Measurements from ENCODE around the gene HIKESHI. TPM values are rescaled to one million over a fixed set of nuclear protein-coding genes. Genes with fewer than 3 reads are reported as not detected.

Gene HIKESHI
- total RNA-seq, 1 experiment from 2014 or later = 98.2 TPM

DNA sequence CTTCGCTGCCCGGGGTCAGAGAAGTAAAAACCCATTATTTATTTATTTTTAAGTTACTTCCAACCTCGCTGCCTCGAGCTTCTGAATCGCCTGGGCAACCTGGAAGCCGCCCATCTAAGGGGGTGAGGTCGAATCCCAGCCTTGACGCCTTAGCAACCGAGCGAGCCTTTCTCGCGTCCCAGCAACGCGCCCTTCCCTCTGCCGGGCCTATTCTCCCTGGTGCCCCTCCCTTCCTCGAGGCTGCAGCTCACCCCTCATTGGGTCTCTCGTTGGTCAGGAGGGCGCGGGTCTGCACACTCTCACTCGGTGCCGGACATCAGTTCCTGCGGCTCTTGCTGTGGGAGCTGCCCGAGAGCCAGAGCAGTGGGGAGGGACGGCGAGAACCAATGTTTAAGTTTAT is 72.5 kb downstream of the HIKESHI start, which contains the start of gene CCDC81:
Gene CCDC81 (plus strand): TSS at position 302 of the 400 bp plus-strand sequence. CDS start 277 bp downstream, outside the sequence.
- DNase-seq (ENCODE audit: low read depth) = peak; percentile 22

DNA sequence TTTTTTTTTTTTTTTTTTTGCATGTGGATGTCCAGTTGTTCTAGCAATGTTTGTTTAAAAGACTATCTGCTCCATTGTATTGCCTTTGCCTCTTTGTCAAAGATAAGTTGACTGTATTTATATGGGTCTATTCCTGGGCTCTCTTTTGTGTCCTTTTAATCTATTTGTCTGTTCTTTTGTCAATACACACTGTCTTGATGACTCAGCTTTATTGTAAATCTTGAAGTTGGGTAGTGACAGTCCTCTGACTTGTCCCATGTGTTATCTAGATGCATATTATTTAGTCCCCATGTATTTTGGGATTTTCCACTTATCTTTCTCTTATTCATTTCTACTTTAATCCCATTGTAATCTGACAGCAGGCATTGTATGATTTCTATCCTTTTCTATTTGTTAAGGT is 75.9 kb downstream of the HIKESHI start:
- DNase-seq (ENCODE audit: low read depth) = no peak

DNA sequence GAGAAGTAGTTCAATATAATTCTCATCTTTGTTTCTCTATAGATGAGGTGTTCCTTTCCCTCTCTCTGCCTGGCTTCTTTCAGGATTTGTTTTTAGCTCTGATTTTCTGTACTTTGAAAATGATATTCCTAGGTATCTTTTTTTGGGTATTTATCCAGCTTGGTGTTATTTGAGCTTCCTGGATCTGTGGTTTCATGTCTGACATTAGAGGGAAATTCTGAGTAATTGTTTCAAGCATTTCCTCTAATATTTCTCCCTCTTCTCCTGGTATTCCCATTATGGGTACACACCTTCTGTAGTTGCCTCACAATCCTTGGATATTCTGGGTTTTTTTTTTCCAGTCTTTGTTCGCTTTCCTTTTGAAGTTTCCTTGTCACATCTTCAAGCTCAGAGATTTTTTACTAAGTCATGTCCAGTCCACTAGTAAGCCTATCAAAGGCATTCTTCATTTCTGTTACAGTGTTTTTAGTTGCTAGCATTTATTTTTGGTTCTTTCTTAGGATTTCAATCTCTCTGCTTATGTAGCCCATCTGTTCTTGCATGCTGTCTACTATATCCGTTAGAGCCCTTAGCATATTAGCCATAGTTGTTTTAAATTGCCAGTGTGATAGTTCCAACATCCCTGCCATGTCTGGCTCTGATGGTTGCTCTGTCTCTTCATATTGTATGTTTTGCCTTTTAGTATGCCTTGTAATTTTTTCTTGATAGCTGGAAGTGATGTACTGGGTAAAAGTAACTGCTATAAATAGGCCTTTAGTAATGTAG is 78.4 kb downstream of the HIKESHI start:
- DNase-seq (ENCODE audit: low read depth) = no peak

DNA sequence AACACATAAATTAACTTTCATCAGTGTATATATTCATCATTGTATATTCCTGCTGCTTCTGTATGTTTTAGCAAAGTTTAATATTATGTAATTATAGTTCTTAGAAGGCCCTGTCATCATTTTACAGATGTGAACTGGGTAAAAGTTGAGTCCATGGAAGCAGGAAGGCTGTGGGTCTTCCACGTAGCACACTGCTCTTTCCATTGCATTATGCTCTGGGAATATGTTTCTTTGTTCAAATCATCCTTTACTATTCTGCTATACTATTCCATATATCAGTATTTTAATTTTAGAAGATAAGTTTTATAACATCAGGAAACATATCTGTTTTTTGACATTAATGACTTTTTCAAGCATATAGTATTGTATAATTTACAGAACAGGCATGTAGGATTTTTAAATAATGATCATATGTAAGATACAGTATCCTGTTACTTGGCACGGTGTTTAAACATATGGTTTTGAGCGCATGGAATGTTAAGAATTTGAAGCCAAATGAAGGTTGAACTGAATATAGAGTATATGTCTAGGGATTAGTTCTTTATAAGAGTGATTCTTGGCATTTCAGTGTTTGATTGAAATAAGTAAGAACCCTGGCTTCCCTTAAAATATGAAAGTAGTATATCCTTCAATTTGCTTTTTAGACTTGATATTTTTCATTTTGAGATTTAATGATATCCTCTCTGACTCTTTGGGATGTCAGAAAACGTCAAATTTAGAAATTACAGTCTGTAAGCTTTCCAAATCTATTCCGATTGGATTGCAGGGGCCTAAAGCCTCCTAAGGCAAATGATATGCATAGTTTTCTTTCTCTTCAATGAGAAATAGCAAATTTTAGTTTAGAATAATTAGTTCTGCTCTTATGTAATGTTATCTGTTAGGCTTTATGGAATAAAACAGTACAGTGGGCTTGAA is 81.3 kb downstream of the HIKESHI start:
- DNase-seq (ENCODE audit: low read depth) = no peak

GRCh38 chr11:86386283-86386682 is 84.2 kb downstream of the HIKESHI start:
- no peak for DNase-seq (ENCODE audit: low read depth)

DNA sequence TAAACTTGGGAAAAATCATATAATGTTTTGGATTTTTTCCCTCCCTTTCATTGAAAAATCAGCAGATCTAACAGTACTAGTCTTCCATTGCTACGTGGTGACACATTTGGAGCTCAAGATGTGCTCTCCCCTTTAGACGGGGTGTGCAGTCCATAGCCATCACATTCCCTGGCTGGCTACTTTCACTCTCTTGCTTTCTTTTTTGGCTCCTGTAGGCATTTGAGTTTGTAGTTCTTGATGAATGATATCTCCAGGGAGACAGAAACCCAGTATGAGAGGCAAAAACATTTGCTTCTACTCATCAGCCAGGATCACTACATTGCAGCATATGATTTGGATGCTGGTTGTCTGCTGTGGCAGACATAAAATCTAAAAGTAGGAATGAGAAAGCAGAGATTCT is 84.7 kb downstream of the HIKESHI start:
- DNase-seq (ENCODE audit: low read depth) = no peak

- no peak for DNase-seq (ENCODE audit: low read depth)
Observed at GRCh38 chr11:86388198-86388597, 86.2 kb downstream of the HIKESHI start.

DNA sequence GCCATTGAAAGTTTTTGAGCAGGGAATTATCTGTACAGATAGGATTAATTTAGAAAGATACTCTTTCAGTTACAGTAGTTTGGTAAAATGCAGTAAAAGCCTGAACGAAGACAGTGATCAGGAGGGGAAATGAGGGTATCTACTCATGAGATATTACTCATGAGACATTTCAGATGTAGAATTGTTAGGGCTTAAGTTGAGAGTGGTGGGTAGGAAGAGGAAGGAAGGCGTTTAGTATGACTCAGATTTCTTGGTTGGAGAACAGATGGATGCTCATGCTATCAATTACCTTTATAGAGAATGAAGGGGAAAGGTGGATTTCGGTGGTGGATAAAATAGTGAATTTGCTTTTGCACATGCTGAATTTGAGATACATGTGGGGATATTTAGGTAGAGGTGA is 88.4 kb downstream of the HIKESHI start:
- no peak for DNase-seq (ENCODE audit: low read depth)

- peak; percentile 57 for DNase-seq (ENCODE audit: low read depth)
Observed at GRCh38 chr11:86395061-86395551, 93.1 kb downstream of the HIKESHI start.

Other genes with a start within 250 kb of the HIKESHI start
- 206 and 341 TPM in 2 replicates for gene PICALM, start 233.2 kb upstream of the HIKESHI start, total RNA-seq (2014; rRNA removed; shearing (Covaris generic))
- gene EED, start 57.5 kb upstream of the HIKESHI start, total RNA-seq (2014; rRNA removed; shearing (Covaris generic)) = 35.6 and 37.7 TPM in 2 replicates
- gene CCDC81, start 72.6 kb downstream of the HIKESHI start, total RNA-seq (2014; rRNA removed; shearing (Covaris generic)) = 0.79 TPM in 2 replicates

Data from M059J (cell line).